Loucy (cell line): Measurements from ENCODE around the gene CD4.

Experiments used
- CTCF ChIP-seq: fragments of 200-600 bp; sonication (generic); conservative IDR thresholded peaks from 2 replicates; pipeline ENCODE4 v1.5.1; 2014; ENCODE audit warnings: mild to moderate bottlenecking, antibody characterized with exemption, low read length
- EZH2phosphoT487 ChIP-seq: fragments of 200-600 bp; IDR thresholded peaks from 2 replicates; pipeline ENCODE4 v1.6.1; 2018; ENCODE audit warnings: antibody characterized with exemption, mild to moderate bottlenecking, moderate library complexity, borderline replicate concordance

DNA sequence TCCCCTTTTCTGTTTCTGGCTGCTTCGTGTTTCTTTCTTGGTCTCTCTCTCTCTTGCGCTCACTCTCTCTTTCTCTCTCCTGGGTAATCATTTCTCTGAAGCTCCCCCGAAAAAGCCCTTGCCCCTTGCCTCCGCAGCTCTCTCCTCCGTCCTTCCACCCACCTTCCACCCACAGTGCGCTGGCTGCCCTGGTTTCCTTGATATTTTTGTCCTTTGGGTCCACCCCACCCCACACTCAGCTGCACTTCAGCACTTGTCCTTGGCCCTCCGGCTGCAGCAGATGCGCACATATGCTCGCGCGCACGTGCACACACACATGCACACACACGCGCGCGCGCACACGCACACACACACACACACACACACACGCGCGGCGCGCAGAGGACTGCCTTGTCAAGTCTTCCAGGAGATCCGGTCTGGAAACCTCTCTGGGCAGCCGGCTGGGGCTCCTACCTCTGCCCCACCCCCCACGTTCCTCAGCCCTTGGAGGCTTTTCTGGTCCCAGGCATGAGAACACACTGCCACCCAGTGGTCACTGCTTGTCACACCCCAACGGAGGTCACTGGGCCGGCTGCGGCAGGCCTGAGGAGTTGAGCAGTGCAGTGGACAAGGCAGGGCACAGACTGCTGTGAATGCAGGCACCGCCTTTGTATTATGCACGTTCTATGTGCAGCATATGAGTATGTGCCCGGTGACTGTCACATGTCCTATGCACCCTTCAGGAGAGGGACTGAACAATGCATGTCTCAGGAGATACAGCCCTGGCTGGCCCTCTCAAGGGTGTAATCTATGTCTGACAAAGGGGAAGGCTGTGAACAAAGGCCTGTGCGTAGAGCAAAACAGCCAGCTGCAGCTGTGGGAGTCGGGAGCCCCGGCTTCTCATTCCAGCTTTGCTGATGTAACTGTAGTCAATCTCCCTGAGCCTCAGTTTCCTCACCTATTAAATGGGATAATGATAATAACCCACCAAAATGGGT lies 10.5 kb upstream of the CD4 start:
- peak; percentile 95 for TF ChIP-seq CTCF
- TF ChIP-seq EZH2phosphoT487, result no peak
